Lung (tissue), 12 donors: ENCODE results near the gene BRMS1L. TPM values are rescaled to one million over a fixed set of nuclear protein-coding genes. Genes with fewer than 3 reads are reported as not detected.

Experiments
- ATAC-seq: fragments of 200-7000 bp; cut with Tn5 transposase; one replicate; pipeline ENCODE4 v1.9.1; 2020; ENCODE audit warnings: moderate number of reproducible peaks; ENCODE audit not compliant: insufficient read depth, low FRiP score
- DNase-seq, 3 donors: peaks; one replicate each; pipeline ENCODE4 v3.0.0-alpha.2; 2013 to 2017
- H3K27ac ChIP-seq, 2 donors: one replicate each; pipeline ENCODE4 v1.5.1; 2013; ENCODE audit warnings: mild to moderate bottlenecking in 2 of 2, moderate library complexity in 2 of 2, control low read depth in 1 of 2, inconsistent platforms in 1 of 2, low read depth in 1 of 2, low read length in 1 of 2
- H3K27me3 ChIP-seq, 3 donors: one replicate each; pipeline ENCODE4 v1.5.1; 2013; ENCODE audit warnings: low read length in 2 of 3; ENCODE audit not compliant: control insufficient read depth in 3 of 3, insufficient read depth in 3 of 3
- H3K36me3 ChIP-seq, 4 donors: one replicate each; pipeline ENCODE4 v1.5.1; 2013; ENCODE audit warnings: low read length in 4 of 4, mild to moderate bottlenecking in 1 of 4, moderate library complexity in 1 of 4; ENCODE audit not compliant: control insufficient read depth in 4 of 4, insufficient read depth in 4 of 4
- H3K4me1 ChIP-seq, 5 donors: one replicate each; pipeline ENCODE4 v1.5.1; 2013; ENCODE audit warnings: low read length in 5 of 5, mild to moderate bottlenecking in 2 of 5, moderate library complexity in 1 of 5; ENCODE audit not compliant: control insufficient read depth in 5 of 5, insufficient read depth in 5 of 5
- H3K4me3 ChIP-seq: one replicate; pipeline ENCODE4 v1.5.1; 2013; ENCODE audit warnings: mild to moderate bottlenecking, control low read depth, moderate library complexity
- H3K9ac ChIP-seq, 2 donors: one replicate each; pipeline ENCODE4 v1.5.1; 2013; ENCODE audit warnings: low read length in 2 of 2, control low read depth in 1 of 2; ENCODE audit not compliant: insufficient read depth in 1 of 2
- H3K9me3 ChIP-seq, 4 donors: one replicate each; pipeline ENCODE4 v1.5.1; 2013; ENCODE audit warnings: low read length in 3 of 4, mild to moderate bottlenecking in 1 of 4, moderate library complexity in 1 of 4; ENCODE audit not compliant: control insufficient read depth in 4 of 4, insufficient read depth in 3 of 4
- WGBS, 2 donors: extraction: QIAGEN DNeasy Blood & Tissue Kit; methylation state at CpG; one replicate each; pipeline ENCODE4 v1.1.7; 2013; 5-methylcytosine and 5-hydroxymethylcytosine counted together
- polyA plus RNA-seq, 2 donors: library from polyadenylated mRNA; stranded (reverse); fragments of 200-250 nt; gene quantifications; one replicate each; pipeline ENCODE4 v1.2.1, GENCODE V29; 2013
- total RNA-seq, 2 donors: library from RNA; depleted of rRNA in 1 of 2; stranded (reverse); fragments of >200 nt in 1 of 2; gene quantifications; one replicate each; pipeline ENCODE4 v1.2.1, GENCODE V29; 2014 to 2021
- TF ChIP-seq, protein P1 (sequence below): IDR thresholded peaks from 2 replicates; pipeline ENCODE4 v1.5.1; 2012; ENCODE audit warnings: mild to moderate bottlenecking; ENCODE audit errors: control extremely low read depth, extremely low read depth
- donor health status: control.
- donor health status: control.
- donor health status: Bipolar disorder and iron deficiency.
- donor health status: healthy.
- donor health status: DM: yes; HTN: yes; CAD: no.

The BRMS1L gene
- total and polyA plus RNA-seq, 4 donors, result 5.0 to 17.4 (median 6.3) TPM

DNA sequence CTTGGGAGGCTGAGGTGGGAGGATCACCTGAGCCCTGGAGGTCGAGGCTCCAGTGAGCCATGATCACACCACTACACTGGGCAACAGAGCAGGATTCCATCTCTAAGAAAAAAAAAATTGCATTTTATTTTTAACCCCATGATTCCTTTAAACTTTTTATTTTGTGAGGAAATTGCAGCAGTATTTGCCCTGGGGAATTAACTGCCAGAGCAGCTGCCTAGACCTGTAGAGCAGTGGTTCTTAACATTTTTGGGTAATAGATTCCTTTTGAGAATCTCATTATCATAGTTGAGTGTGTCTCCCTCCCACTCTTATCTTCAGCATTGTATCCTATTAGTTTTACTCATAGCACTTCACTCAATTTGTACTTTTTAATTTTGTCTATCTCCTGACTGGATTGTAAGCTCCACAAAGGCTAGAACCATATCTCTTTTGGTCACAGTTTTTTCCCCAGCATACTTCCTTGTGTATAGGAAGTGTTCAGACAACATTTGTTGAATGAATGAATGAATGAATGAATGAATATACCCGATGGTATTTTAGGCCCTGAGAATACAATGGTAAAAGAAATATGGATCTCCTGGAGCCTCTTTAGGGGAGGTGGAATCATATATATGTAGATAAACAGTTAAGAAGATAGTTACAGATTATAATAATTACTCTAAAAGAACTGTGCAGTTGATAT lies 40.6 kb downstream of the BRMS1L start:
- ATAC-seq (no peak), DNase-seq (no peak)
- WGBS, 2 donors, result 75 to 91% methylated on average over 2 of the region's 2 CpGs
- peaks cover 0 to 12% (median 8%) of the 10 kb centered on the region in 4 donors for H3K36me3 ChIP-seq
- H3K27me3 ChIP-seq, result no peaks in the 10 kb centered on the region
- no peak overlapping the region for H3K4me3 ChIP-seq
- H3K9ac ChIP-seq, result no peak overlapping the region
- TF ChIP-seq, protein P1, sequence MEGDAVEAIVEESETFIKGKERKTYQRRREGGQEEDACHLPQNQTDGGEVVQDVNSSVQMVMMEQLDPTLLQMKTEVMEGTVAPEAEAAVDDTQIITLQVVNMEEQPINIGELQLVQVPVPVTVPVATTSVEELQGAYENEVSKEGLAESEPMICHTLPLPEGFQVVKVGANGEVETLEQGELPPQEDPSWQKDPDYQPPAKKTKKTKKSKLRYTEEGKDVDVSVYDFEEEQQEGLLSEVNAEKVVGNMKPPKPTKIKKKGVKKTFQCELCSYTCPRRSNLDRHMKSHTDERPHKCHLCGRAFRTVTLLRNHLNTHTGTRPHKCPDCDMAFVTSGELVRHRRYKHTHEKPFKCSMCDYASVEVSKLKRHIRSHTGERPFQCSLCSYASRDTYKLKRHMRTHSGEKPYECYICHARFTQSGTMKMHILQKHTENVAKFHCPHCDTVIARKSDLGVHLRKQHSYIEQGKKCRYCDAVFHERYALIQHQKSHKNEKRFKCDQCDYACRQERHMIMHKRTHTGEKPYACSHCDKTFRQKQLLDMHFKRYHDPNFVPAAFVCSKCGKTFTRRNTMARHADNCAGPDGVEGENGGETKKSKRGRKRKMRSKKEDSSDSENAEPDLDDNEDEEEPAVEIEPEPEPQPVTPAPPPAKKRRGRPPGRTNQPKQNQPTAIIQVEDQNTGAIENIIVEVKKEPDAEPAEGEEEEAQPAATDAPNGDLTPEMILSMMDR, result no peak
- H3K4me1 ChIP-seq, result no peaks in the 10 kb centered on the region
- no peak overlapping the region for H3K27ac ChIP-seq
- no peaks in the 10 kb centered on the region for H3K9me3 ChIP-seq

DNA sequence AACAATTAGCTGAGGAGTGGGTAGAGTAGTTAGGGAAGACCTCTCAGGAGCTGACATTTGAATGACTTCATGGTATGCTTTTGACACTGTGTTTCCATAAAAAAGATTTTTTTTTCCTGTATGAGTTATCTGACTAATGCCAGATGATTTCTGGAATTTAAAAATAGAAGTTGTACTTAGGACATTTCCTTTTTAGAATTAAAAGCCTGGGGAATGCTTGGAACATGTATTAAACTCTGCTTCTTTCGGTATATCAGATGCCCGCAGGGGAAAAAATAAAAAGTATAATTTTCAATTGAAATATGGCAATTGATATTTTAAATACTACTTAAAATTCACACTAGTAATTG lies 41.1 kb downstream of the BRMS1L start:
- peaks cover 0 to 12% (median 8%) of the 10 kb centered on the region in 4 donors for H3K36me3 ChIP-seq

GRCh38 chr14:35875296-35875695 lies 49.2 kb downstream of the BRMS1L start:
- Histone ChIP-seq H3K9ac (no peak overlapping the region), H3K4me3 (no peak overlapping the region), H3K27ac (no peak overlapping the region), H3K4me1 (peaks cover 0 to 5% (median 1%) of the 10 kb centered on the region in 5 donors), H3K9me3 (no peaks in the 10 kb centered on the region), H3K36me3 (peaks cover 0 to 4% (median 0%) of the 10 kb centered on the region in 4 donors), H3K27me3 (no peaks in the 10 kb centered on the region)
- ATAC-seq (no peak), DNase-seq (no peak)
- TF ChIP-seq, protein P1, result no peak
- 66 to 82% methylated on average over 2 of the region's 2 CpGs for WGBS, 2 donors

More for the DNA sequence above, 41.1 kb downstream of the BRMS1L start:
- H3K4me3 ChIP-seq, result no peak overlapping the region
- H3K9ac ChIP-seq, result no peak overlapping the region
- ATAC-seq (no peak), DNase-seq (no peak)
- no peaks in the 10 kb centered on the region for H3K4me1 ChIP-seq
- no peaks in the 10 kb centered on the region for H3K9me3 ChIP-seq
- WGBS, 2 donors, result 87 to 95% methylated on average over 2 of the region's 2 CpGs
- H3K27me3 ChIP-seq, result no peaks in the 10 kb centered on the region
- TF ChIP-seq, protein P1, result no peak
- no peak overlapping the region for H3K27ac ChIP-seq
